Measurements from ENCODE around the gene NEGR1. TPM values are rescaled to one million over a fixed set of nuclear protein-coding genes. Genes with fewer than 3 reads are reported as not detected.

The NEGR1 gene
- polyA plus RNA-seq, 1 donor from 2014 or later, result 47.4 TPM

DNA sequence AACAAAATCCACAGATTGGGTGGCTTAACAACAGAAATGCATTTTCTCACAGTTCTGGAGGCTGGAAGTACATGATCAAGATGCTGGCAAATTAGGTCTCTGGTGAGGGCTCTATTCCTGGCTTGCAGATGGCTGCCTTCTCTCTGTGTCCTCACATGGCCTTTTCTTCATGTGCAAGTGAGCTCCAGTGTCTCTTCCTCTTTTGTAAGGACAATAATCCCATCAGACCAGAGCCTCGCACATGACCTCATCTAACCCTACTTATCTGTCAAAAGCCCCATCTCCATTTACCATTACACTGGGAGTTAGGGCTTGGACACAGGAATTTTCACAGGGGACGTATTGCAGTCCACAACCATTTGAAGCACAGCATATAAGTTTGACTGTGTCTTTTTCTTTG, 181.6 kb downstream of the NEGR1 start:
- Histone ChIP-seq H3K9me3 (ENCODE audit: low read length) (no peaks in the 10 kb centered on the region), H3K27me3 (ENCODE audit: insufficient read depth, low read depth, low read length) (no peaks in the 10 kb centered on the region), H3K27ac (ENCODE audit: low read length) (no peak overlapping the region), H4K20me1 (ENCODE audit: insufficient read depth) (no peaks in the 10 kb centered on the region), H3K36me3 (ENCODE audit: insufficient read depth, low read length) (no peaks in the 10 kb centered on the region), H3K4me2 (ENCODE audit: low read length) (no peak overlapping the region), H3K9me2 (ENCODE audit: insufficient read depth, low read length) (no peaks in the 10 kb centered on the region), H2AFZ (ENCODE audit: low read depth, low read length) (no peak overlapping the region), H3K9ac (ENCODE audit: low read length) (no peak overlapping the region), H3K4me3 (ENCODE audit: low read length) (no peak overlapping the region), H3K79me2 (replicated peaks; ENCODE audit: insufficient read depth, low read length) (no peaks in the 10 kb centered on the region), H3F3A (ENCODE audit: insufficient read depth, low read length, poor library complexity, severe bottlenecking) (no peaks in the 10 kb centered on the region)
- TF ChIP-seq, protein P1, sequence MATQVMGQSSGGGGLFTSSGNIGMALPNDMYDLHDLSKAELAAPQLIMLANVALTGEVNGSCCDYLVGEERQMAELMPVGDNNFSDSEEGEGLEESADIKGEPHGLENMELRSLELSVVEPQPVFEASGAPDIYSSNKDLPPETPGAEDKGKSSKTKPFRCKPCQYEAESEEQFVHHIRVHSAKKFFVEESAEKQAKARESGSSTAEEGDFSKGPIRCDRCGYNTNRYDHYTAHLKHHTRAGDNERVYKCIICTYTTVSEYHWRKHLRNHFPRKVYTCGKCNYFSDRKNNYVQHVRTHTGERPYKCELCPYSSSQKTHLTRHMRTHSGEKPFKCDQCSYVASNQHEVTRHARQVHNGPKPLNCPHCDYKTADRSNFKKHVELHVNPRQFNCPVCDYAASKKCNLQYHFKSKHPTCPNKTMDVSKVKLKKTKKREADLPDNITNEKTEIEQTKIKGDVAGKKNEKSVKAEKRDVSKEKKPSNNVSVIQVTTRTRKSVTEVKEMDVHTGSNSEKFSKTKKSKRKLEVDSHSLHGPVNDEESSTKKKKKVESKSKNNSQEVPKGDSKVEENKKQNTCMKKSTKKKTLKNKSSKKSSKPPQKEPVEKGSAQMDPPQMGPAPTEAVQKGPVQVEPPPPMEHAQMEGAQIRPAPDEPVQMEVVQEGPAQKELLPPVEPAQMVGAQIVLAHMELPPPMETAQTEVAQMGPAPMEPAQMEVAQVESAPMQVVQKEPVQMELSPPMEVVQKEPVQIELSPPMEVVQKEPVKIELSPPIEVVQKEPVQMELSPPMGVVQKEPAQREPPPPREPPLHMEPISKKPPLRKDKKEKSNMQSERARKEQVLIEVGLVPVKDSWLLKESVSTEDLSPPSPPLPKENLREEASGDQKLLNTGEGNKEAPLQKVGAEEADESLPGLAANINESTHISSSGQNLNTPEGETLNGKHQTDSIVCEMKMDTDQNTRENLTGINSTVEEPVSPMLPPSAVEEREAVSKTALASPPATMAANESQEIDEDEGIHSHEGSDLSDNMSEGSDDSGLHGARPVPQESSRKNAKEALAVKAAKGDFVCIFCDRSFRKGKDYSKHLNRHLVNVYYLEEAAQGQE (IDR thresholded peaks at IDR 0.05; ENCODE audit: borderline replicate concordance), result no peak
- TF ChIP-seq, protein P2, sequence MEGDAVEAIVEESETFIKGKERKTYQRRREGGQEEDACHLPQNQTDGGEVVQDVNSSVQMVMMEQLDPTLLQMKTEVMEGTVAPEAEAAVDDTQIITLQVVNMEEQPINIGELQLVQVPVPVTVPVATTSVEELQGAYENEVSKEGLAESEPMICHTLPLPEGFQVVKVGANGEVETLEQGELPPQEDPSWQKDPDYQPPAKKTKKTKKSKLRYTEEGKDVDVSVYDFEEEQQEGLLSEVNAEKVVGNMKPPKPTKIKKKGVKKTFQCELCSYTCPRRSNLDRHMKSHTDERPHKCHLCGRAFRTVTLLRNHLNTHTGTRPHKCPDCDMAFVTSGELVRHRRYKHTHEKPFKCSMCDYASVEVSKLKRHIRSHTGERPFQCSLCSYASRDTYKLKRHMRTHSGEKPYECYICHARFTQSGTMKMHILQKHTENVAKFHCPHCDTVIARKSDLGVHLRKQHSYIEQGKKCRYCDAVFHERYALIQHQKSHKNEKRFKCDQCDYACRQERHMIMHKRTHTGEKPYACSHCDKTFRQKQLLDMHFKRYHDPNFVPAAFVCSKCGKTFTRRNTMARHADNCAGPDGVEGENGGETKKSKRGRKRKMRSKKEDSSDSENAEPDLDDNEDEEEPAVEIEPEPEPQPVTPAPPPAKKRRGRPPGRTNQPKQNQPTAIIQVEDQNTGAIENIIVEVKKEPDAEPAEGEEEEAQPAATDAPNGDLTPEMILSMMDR (IDR thresholded peaks at IDR 0.05; ENCODE audit: poor library complexity, severe bottlenecking), result no peak
- no peak for TF ChIP-seq MXI1 (conservative IDR thresholded peaks at IDR 0.05; ENCODE audit: poor library complexity, severe bottlenecking)
- no peak for TF ChIP-seq SMC3 (conservative IDR thresholded peaks at IDR 0.05; ENCODE audit: poor library complexity)
- no peak for TF ChIP-seq RAD21 (conservative IDR thresholded peaks at IDR 0.05)
- TF ChIP-seq POLR2AphosphoS5 (IDR thresholded peaks at IDR 0.05), result no peak
- no peak for TF ChIP-seq EP300 (conservative IDR thresholded peaks at IDR 0.05; ENCODE audit: poor library complexity, severe bottlenecking)
- TF ChIP-seq EZH2 (IDR thresholded peaks at IDR 0.05; ENCODE audit: borderline replicate concordance, insufficient read depth, low read length, poor library complexity, severe bottlenecking), result no peak
- TF ChIP-seq TAF1 (IDR thresholded peaks at IDR 0.05; ENCODE audit: low read depth), result no peak

DNA sequence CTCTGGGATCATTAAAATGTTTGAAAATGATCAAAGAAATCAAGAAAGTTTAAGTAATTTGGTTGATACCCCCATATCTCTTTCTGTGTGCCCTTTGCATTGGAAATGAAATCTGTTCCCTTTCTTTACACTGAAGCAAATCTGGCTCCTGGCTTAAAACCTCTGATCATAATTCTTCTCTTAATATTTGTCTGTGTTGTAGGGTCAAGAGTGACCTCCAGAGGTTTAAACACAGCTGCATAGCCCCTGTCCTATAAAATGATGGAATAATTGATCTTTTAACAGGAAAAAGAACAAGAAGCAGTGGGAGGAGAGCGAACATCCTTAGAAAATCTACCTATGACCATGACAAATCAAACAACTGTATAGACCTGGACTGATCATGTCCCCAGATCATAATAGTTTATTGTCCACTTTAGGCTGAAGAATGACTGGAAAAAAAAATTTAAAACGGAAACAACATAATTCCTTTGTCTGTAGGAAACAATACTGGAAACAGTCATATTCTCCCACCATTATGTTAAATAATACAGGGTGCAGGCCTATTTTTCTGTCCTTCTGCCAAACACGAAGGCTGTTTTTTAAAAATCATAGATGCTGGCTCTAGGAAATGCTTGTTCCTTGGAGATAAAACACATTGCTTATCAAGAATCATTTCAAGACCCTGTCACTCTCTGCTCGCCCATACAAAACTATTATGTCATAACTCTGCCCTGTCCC, 184.3 kb downstream of the NEGR1 start:
- Histone ChIP-seq H3K79me2 (replicated peaks; ENCODE audit: insufficient read depth, low read length) (no peaks in the 10 kb centered on the region), H3K27ac (ENCODE audit: low read length) (no peak overlapping the region), H3F3A (ENCODE audit: insufficient read depth, low read length, poor library complexity, severe bottlenecking) (no peaks in the 10 kb centered on the region), H2AFZ (ENCODE audit: low read depth, low read length) (no peak overlapping the region), H3K27me3 (ENCODE audit: insufficient read depth, low read depth, low read length) (no peaks in the 10 kb centered on the region), H4K20me1 (ENCODE audit: insufficient read depth) (no peaks in the 10 kb centered on the region), H3K9ac (ENCODE audit: low read length) (no peak overlapping the region), H3K9me3 (ENCODE audit: low read length) (no peaks in the 10 kb centered on the region), H3K36me3 (ENCODE audit: insufficient read depth, low read length) (no peaks in the 10 kb centered on the region), H3K4me2 (ENCODE audit: low read length) (no peak overlapping the region), H3K9me2 (ENCODE audit: insufficient read depth, low read length) (no peaks in the 10 kb centered on the region), H3K4me3 (ENCODE audit: low read length) (no peak overlapping the region)
- TF ChIP-seq, protein P2 (IDR thresholded peaks at IDR 0.05; ENCODE audit: poor library complexity, severe bottlenecking), result no peak
- TF ChIP-seq SMC3 (conservative IDR thresholded peaks at IDR 0.05; ENCODE audit: poor library complexity), result no peak
- no peak for TF ChIP-seq RAD21 (conservative IDR thresholded peaks at IDR 0.05)
- TF ChIP-seq, protein P1 (IDR thresholded peaks at IDR 0.05; ENCODE audit: borderline replicate concordance), result no peak
- no peak for TF ChIP-seq EP300 (conservative IDR thresholded peaks at IDR 0.05; ENCODE audit: poor library complexity, severe bottlenecking)
- no peak for TF ChIP-seq POLR2AphosphoS5 (IDR thresholded peaks at IDR 0.05)
- no peak for TF ChIP-seq MXI1 (conservative IDR thresholded peaks at IDR 0.05; ENCODE audit: poor library complexity, severe bottlenecking)
- TF ChIP-seq TAF1 (IDR thresholded peaks at IDR 0.05; ENCODE audit: low read depth), result no peak
- TF ChIP-seq EZH2 (IDR thresholded peaks at IDR 0.05; ENCODE audit: borderline replicate concordance, insufficient read depth, low read length, poor library complexity, severe bottlenecking), result no peak
